Erythroblast (primary cell): Measurements from ENCODE around the gene PEAR1.

Experiments
- DNase-seq, 2 experiments: peaks; one replicate each; lab custom pipeline; 2025; lab: John Stamatoyannopoulos, UW
- GATA1 ChIP-seq: IDR thresholded peaks from 2 replicates; pipeline ENCODE4 v1.6.1; 2011; ENCODE audit warnings: low read depth, mild to moderate bottlenecking, control low read depth, low read length, moderate library complexity
- POLR2A ChIP-seq: IDR thresholded peaks from 2 replicates; pipeline ENCODE4 v1.6.1; 2011; ENCODE audit warnings: mild to moderate bottlenecking, low read length

Gene PEAR1

GRCh38 chr1:156942576-156942975 lies 49.1 kb downstream of the PEAR1 start:
- no peak for DNase-seq
- TF ChIP-seq GATA1, result no peak
- TF ChIP-seq POLR2A, result no peak

GRCh38 chr1:156943756-156944155 lies 50.2 kb downstream of the PEAR1 start:
- DNase-seq, result no peak

DNA sequence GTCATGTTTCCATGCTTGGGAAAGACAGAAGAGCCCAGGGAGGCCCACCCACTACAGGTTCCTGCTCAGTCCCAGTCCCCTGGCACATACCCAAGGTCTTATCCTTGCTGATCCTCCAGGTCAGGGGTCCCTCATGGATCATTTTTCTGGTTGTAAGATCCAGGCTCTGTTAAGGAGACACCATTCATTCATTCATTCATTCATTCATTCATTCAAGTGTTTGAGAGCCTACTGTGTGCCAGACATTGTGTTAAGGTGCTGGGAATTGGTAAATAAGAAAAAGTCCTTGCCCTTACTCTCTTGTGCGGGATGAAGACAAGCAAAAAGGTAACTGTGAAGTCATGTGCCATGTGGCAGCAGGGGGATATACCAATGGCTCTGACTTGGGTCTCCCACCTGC lies 50.8 kb downstream of the PEAR1 start:
- DNase-seq, result no peak
- no peak for TF ChIP-seq GATA1
- TF ChIP-seq POLR2A, result no peak

More at GRCh38 chr1:156943756-156944155, 50.2 kb downstream of the PEAR1 start:
- TF ChIP-seq GATA1 (no peak), POLR2A (no peak)

DNA sequence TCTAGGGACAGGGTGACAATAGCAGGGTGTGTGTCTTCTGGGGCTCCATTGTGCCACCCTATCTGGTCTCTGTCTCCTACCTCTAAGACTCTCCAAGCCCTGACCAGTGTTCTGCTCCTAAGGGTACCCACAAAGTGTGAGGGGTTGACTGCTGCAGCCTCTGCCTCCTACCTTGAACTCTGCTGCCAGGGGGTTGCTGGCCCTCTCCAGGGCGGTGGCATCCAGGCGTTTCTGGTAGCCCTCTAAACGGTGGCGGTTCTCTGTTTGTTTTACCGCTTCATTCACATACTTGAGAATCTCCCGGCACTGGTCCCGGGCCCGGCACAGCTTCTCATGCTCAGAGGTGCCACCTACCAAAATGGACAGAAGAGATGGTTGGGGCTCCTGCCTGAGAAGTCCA lies 51.3 kb downstream of the PEAR1 start:
- no peak for TF ChIP-seq POLR2A
- no peak for TF ChIP-seq GATA1
- DNase-seq, result no peak

DNA sequence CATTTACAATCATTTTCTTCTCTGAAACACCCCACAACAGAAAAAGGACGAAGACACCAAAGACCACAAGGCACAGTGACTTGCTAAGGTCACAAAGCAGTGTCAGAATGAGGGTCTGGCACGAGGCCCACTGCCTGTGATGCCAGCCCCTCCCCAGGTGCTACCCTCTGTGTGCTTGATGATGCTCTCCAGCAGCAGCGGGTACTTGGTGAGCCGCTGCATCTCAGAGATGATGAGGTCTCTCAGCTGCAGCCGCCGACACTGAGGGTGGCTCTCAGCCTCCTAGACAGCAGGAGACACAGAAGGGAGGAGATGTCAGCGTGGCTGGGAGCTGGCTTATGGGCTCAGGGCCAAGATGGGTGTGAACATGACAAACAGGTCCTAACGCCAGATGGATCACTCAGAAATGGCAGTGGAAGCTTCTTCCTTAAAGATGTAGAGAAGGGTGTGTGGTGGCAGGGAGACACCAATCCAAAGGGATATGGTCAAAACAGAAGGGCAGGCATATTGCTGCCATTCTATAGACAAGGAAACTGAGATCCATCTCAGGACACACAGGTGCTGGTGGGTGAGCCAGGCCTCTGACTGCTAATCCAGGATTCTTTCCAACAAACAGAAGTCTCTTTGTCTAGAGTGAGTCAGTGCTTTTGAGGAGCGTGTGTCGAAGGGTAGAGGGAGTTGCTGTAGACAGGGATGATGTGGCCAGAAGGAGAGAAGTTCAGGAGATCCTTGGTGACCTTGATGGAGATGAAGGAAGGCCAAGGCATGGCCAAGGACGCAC lies 52.6 kb downstream of the PEAR1 start:
- no peak for TF ChIP-seq GATA1
- no peak for TF ChIP-seq POLR2A
- peak; percentile 8 to 30 for DNase-seq

DNA sequence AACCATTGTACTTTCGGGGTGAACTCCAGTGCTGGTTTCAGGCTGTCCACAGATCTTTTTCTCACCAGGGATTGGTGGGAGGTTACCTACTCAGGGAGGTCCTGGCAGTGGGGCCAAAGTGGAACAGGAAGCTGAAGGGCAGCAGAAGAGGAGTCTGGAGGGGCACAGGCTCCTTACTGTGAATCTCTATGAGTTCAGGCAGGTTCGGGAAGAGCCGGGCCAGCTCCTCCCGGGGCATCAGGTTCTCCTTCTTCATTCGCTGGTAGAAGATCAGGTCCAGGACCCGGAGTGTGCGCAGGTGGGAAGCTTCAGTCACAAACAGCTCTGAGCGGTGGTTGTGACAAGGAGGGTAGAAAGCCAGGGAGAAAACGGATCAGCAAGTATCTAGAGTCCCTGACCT lies 53.6 kb downstream of the PEAR1 start:
- TF ChIP-seq POLR2A, result no peak
- TF ChIP-seq GATA1, result no peak
- DNase-seq, result no peak

GRCh38 chr1:156947818-156948525 lies 54.5 kb downstream of the PEAR1 start:
- no peak for DNase-seq
- TF ChIP-seq POLR2A, result no peak
- no peak for TF ChIP-seq GATA1

DNA sequence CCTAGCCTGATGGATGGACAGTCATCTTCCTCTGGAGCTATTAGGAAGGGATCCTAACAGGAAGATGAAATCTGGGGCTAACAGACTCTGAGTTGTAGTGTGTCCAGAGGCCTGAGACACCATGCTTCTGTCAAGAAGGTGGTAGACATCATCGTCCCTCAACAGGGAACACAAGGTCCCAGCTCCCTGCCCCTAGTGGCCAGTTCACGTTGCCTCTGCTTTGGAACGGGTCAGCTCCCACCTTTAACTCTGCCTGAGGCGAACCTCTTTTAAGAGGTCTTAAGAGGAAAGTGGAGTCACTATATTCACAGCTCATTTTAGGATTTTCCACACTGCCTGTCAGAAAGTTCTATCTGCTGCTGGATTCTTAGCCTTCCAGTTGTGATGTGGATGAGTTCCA lies 55.2 kb downstream of the PEAR1 start:
- TF ChIP-seq POLR2A (no peak), GATA1 (no peak)
- DNase-seq, result peak in 1 of 2 experiments; percentile 9

- no peak for DNase-seq
- TF ChIP-seq POLR2A, result no peak
- TF ChIP-seq GATA1, result no peak
These were observed 55.6 kb downstream of the PEAR1 start for GRCh38 chr1:156949127-156949526.

GRCh38 chr1:156951371-156951770 lies 57.9 kb downstream of the PEAR1 start:
- DNase-seq, result no peak

DNA sequence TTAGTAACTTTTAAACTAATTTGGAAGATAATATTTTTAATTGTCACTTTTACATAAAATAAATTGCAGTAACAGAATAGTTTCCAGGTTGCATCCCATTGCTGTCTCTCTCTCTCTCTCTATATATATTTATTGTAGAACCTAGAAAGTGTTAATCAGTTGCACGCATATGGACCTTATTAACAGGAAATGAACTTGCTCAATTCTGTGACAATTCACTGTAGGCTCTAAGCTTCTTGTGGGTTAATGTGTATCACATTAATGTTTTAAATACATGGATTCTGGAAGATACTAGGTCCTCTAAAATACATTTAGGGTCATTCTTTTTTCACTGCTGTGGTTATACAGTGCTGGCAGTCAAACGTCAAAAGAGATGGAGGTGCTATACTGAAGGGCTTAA lies 60.1 kb downstream of the PEAR1 start:
- DNase-seq, result no peak
- TF ChIP-seq GATA1 (no peak), POLR2A (no peak)

More at GRCh38 chr1:156951371-156951770, 57.9 kb downstream of the PEAR1 start:
- TF ChIP-seq POLR2A (no peak), GATA1 (no peak)

GRCh38 chr1:156956333-156956732 lies 62.8 kb downstream of the PEAR1 start:
- no peak for TF ChIP-seq POLR2A
- no peak for TF ChIP-seq GATA1
- no peak for DNase-seq

- DNase-seq, result no peak
These were observed 64.1 kb downstream of the PEAR1 start for GRCh38 chr1:156957634-156958033.

DNA sequence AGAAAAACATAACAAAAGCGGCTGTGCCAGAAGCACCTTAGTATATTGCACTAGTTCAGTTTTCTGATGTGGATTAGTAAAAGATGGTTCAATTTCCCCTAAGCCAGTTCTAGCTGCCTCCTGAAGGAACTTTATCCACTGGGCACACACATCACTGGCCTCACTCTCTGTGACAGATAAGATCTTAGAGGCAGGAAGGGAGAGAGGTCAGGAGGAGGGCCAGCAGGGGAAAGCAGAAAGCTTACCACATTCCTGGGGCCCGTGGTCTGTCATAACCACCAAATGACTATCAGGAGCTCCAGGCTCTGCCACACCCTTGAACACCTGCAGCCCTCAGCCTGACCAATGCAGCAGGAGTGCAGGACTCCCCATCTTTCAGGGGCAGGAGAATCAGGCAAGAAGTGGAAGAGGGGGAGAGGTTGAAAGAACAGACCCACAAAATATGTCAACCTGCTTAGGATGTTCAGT lies 64.8 kb downstream of the PEAR1 start:
- DNase-seq, result peak; percentile 17 to 56
- TF ChIP-seq POLR2A (no peak), GATA1 (no peak)

More at GRCh38 chr1:156957634-156958033, 64.1 kb downstream of the PEAR1 start:
- no peak for TF ChIP-seq POLR2A
- no peak for TF ChIP-seq GATA1
